HG03175 (cell line): ENCODE measurements around the gene LARP4B.

Experiments
- ATAC-seq: cut with Tn5 transposase; IDR thresholded peaks from one replicate; pipeline ENCODE4 v1.9.1; 2021; ENCODE audit warnings: mild to moderate bottlenecking, moderate library complexity; ENCODE audit not compliant: unreplicated experiment

Gene LARP4B

GRCh38 chr10:839550-840205 is 91.8 kb downstream of the LARP4B start:
- no peak for ATAC-seq

GRCh38 chr10:836782-837181 is 94.7 kb downstream of the LARP4B start:
- ATAC-seq: no peak

- no peak for ATAC-seq
These were observed 97.0 kb downstream of the LARP4B start for GRCh38 chr10:834493-834892.

- no peak for ATAC-seq
These were observed 102.3 kb downstream of the LARP4B start for GRCh38 chr10:829241-829640.

DNA sequence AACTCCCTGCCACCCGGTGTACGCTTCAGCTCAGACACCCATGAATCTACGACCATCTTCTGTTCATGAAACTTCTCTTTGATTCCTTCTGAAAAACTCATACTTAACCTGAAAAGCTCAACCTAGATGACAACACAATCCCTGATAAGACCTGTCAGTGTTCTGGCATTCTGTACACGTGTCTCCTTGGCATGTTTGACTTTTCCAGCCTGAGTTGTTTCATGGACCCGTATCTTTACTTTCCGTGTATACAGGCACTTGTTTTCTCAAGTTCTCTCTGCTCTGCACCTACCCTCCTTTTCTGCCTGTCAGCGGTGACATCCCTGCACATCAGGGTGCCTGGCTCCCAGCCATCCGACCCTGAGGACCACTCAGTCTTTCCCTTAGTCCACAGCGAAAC is 103.3 kb downstream of the LARP4B start:
- ATAC-seq: no peak

DNA sequence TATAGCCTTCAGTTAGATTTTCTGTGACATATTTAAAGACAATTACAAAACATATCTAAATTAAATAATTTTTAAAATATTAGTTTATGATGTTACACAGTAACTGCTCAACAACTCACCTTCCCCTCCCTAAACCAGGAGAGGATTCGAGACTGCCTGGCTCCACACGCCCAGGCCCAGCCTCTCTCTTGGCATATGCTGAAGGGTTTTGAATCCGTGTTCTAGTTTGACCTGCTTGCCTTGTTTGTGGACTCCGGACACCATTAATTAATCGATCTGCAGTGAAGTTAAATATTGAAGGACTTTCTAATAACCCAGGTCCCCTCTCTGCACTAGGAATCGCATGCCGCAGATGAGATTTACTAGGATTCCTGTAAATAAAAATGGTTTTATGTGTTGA is 106.6 kb downstream of the LARP4B start:
- no peak for ATAC-seq

GRCh38 chr10:824497-824896 is 107.0 kb downstream of the LARP4B start:
- no peak for ATAC-seq

DNA sequence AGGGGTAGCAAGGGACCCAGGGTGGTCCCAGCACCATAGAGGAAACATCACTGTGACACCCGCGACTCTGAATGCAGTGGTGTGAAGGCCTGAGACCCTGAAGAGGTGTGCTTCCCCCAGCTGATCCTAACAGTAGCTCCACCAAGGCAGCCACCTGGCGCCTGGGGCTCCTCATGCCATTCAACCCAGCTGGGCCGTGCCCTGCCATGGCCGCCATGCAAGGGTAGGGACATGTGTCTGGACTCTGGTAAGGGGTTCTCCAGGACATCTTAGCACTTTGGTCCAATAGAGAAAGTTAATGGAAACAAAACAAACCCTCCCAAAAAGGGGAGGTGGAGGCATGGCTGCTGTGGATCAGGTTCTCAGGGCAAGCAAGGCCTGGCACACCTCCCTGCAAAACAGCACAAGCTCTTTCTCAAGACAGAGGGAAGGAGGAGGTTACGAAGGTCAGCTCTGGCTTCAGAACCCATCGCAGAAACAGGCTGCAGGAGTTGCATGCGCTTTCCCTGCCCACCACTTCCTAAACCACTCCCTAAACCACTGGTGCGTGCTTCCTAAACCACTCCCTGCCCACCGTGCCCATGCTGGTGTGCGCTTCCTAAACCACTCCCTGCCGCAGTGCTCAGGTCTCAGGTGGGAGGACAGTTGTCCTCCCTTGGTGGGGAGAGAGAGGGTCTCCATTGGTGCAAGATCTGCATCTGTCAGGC is 108.7 kb downstream of the LARP4B start:
- ATAC-seq: peak; percentile 32

GRCh38 chr10:822197-822596 is 109.3 kb downstream of the LARP4B start:
- no peak for ATAC-seq

- no peak for ATAC-seq
These were observed 110.2 kb downstream of the LARP4B start for GRCh38 chr10:821322-821721.

- ATAC-seq: no peak
These were observed 111.7 kb downstream of the LARP4B start for GRCh38 chr10:819816-820215.

DNA sequence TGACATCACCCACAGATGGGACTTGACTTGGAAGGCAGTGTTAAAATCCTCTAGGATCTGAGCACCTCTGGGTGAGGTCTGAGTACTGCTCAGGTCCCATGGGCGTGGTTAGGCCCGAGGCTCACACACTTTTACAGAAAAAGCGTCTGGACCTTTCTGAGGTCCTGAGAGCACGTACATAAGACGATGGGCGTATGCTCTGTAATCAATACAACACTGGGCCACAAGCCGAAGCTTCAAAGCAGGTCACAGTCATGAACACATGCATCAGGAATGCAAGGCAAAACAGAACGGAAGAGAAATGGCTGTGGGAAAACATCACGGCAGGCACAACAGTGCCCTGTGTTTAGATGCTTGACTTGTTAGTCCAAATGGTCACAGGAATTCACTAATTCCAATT is 112.2 kb downstream of the LARP4B start:
- ATAC-seq: no peak

DNA sequence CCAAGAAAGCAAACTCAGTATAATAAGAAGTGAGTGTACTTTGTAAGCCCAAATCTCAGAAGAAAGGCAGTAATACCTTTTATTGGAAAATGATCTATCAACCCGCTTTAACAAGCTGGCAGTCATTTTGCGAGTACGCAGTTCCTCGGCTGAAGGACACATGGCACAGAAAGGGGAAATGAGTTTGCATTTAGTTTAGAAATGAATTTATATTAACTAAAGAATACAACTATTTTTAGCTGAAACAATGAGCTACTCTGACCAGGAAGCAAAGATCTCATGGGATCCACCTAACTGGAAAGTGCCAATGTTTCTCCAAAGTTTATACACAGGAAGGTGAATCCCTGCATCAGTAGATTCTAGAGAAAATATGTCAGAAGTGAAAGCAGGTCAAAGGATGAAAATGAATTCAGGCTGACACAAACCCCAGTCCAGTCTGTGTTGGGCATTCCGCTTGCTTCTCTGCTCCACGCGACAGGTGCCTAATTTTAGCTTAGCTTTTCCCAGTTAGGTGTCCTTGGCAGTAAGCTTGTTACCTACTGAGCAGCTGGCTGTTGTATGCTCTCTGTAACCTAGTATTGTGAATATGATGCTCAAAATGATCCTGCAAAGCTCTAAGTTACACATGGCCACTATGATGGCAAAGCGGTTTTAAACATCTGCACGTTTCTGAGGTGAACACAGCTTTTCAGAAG is 112.8 kb downstream of the LARP4B start:
- peak; percentile 50 for ATAC-seq

- ATAC-seq: no peak
These were observed 113.5 kb downstream of the LARP4B start for GRCh38 chr10:818010-818409.

DNA sequence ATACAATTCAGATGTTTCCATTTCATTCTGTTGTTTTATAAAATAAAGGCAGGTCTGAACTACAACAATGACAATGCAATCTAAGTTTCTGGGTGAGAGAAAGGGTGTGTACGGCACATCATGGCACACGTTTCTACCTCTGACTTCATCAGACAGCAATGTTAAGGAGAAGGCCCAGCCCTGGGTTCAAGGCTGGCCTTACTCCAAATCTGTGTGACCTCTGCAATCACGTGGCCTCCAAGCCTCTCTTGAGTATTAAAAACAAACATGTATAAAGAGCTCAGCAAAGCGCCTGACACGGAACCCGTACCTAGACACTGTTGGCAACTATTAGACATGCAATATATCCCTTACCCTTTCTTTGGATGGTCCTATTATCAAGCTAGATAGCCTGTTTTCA is 114.1 kb downstream of the LARP4B start:
- no peak for ATAC-seq

DNA sequence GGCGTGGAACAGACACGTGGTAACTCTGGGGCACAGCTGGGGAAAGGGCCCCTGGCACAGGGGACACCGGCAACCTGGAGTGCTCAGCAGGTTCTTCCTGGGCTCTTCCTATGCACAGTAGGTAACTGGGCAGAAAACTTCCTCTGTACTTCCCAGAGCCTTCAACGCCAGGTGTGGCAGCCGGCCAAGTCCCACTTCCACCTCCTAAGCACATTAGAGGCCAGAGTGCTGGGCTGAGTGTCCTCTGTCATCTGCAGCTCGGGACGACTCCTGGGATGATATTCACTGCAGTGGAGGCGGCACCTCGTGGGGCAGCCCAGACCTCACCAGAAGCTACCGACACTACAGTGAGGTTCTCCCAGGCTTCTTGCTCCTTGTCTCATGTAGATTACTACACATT is 114.5 kb downstream of the LARP4B start:
- ATAC-seq: no peak

GRCh38 chr10:816091-816477 is 115.4 kb downstream of the LARP4B start:
- ATAC-seq: no peak

DNA sequence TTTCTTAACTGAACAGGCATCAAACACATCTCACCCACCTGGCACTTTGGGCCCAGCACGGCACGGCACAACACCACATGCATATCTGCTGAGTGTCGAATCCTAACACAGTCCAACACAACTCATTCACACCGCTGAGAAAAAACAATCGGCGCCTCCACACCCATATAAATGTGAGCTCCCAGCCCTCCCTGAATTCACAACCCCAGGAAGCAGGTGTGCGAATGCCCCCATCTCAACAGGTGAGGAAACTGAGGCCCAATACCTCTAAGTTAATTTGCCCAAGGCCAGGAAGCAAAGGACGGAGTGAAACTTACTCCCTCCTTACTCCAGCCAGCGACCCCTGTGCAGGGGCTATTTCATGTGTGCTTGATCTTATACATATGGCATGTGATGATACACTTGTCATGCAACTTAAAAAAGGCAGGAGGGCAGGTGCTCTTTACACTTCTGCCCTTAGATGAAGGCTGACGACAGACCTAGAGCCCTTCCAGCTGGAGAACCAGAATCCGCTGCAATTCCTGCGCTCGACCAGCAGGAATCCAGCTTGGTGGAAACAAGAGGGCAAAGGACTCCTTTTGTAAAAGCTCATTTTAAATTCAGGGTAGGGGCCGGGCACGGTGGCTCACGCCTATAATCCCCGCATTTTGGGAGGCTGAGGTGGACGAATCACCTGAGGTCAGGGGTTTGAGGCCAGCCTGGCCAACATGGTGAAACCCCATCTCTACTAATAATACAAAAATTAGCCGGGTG is 116.0 kb downstream of the LARP4B start:
- no peak for ATAC-seq

GRCh38 chr10:814536-815302 is 116.8 kb downstream of the LARP4B start:
- ATAC-seq: no peak

- ATAC-seq: no peak
These were observed 118.2 kb downstream of the LARP4B start for GRCh38 chr10:813286-813685.

GRCh38 chr10:812787-813186 is 118.7 kb downstream of the LARP4B start:
- ATAC-seq: no peak
